HG03108 (cell line): ENCODE results near the gene ARPP19.
"Not testable (repeated sequence)": the region's sequence is repeated elsewhere in the genome, so short reads cannot be mapped to it uniquely, and the experiment has no call there.

Experiments used
- ATAC-seq: cut with Tn5 transposase; IDR thresholded peaks from one replicate; pipeline ENCODE4 v1.9.1; 2021; ENCODE audit warnings: moderate library complexity; ENCODE audit not compliant: unreplicated experiment

The ARPP19 gene

DNA sequence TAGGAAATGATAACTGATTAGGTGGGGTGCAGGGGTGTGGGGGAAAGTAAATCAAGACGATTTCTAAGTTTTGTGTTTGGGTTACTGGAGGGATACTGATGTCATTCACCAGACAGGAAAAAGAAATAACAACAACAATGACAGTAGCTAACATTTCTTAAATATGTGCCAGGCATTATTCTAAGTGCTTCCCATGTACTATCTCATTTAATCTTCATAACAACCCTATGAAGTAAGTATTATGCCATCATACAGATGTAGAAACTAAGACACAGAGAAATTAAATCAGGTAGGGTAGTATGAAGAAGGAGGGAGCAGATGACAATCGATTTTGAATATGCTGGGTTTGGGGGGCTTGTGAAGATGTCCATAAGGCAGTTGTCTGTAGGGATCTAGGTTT is 53.5 kb downstream of the ARPP19 start:
- ATAC-seq, result no peak

- ATAC-seq, result no peak
These were observed 54.3 kb downstream of the ARPP19 start for GRCh38 chr15:52514482-52514881.

DNA sequence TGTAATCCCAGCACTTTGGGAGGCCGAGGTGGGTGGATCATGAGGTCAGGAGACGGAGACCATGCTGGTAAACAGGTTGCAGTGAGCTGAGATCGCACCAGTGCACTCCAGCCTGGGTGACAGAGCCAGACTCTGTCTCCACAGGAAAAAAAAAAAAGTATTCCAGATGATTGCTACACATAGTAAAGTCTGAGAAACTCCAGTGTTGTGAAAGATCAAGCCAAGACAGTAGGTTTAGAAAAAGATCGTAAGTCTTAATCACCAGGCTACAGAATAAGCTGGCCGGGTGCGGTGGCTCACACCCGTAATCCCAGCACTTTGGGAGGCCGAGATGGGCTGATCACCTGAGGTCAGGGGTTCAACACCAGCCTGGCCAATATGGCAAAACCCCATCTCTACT is 56.0 kb downstream of the ARPP19 start:
- ATAC-seq, result not testable (repeated sequence)

GRCh38 chr15:52511084-52511483 is 57.7 kb downstream of the ARPP19 start:
- ATAC-seq, result no peak

GRCh38 chr15:52509500-52510245 is 59.2 kb downstream of the ARPP19 start:
- ATAC-seq, result no peak

- no peak for ATAC-seq
These were observed 62.3 kb downstream of the ARPP19 start for GRCh38 chr15:52506549-52506948.

DNA sequence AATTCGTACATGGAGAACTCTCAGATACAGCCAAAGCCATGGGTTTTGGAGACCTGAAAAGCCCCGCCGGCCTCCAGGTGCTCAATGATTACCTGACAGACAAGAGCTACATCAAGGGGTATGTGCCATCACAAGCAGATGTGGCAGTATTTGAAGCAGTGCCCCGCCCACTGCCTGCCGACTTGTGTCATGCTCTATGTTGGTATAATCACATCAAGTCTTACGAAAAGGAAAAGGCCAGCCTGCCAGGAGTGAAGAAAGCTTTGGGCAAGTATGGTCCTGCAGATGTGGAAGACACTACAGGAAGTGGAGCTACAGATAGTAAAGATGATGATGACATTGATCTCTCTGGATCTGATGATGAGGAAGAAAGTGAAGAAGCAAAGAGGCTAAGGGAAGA is 63.7 kb downstream of the ARPP19 start:
- no peak for ATAC-seq

DNA sequence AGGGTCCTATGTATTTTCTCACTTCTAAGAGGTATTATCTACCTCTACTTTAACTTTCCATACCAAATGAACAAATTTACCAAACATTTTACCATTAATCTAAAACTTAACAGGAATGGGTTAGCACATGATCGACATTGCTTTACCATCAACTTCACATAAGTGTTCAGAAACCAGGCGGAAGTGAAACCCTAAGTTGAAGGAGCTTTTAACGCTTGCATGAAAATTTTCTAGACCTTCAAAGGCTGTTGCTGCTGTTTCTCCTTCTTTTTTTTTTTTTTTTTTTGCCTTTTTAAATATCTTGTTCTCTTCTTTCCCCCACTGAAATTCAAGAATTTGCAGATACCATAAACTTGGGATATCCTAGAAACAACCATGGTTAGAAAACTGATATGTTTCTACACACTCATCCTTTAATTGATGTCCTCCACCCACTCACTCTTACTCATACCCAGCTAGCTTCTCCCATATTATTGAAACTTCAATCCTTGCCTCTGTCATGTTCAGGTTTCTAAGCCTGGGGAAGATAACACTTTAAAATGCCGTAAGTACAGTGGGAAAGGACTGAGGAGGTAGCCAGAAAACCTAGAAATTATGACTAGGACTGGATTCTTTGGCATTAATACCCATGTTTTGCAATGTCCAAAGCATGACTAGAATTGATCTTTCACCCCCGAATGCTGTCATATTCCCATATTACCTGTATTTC is 64.9 kb downstream of the ARPP19 start:
- peak; percentile 81 for ATAC-seq

DNA sequence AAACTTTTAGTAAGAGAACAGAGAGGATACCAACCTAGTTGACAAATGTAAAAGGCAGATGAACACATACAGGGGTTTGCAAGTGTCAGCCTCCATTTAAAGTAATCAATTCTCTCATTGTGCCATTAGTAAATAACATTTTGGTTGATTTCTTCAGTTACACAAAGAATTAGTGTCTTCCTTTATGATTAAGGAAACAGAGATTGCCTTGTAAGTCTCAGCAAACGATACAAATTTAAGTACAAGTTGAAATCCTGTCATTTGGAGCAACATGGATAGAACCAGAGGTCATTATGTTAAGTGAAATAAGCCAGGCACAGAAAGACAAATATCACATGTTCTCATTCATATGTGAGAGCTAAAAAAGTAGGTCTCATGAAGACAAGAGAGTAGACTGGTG is 66.2 kb downstream of the ARPP19 start:
- no peak for ATAC-seq

GRCh38 chr15:52499506-52499905 is 69.3 kb downstream of the ARPP19 start:
- ATAC-seq, result no peak

DNA sequence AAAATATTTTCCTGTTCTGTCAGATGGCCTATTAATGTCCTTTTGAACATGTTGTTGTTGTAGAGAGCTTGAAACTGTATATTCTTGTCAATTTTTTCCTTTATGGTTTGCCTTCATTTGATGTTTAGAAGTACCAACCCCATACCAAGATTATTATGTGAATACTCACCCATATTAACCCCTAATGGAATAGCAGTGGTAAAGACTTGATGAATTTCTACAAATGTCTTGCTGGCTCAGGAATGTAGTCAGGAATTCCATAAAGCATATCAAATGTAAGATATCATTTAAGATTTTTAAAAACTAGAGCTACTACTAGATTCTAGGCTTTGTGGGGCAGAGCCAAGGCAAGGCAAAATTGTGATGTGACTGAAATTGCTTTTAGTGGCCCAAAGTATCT is 70.1 kb downstream of the ARPP19 start:
- ATAC-seq, result no peak
